ENCODE data around the gene ZNF18.

DNA sequence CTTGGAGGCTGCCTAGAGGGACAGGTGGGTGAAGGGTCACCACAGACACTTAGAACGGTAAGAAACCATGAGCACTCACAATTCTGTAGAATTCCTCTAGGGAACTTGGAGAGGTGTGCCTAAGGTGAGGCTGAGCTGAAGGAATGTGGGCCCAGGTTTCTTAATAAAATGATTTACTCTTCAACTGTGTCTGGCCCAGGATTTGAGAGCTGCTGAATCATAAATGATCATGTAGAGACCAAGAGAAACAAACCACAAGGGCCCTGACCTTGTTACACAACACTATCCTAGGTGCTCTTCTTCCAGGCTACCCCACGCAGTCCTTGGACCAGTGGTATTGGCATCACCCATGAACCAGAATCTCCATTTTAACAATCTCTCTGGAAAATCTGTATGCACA lies 27.7 kb downstream of the ZNF18 start:
- no peak for TF ChIP-seq CTCF (IDR thresholded peaks at IDR 0.05; ENCODE audit: extremely low read depth in 1 of 2, insufficient read depth in 1 of 2, low read depth in 1 of 2, low read length in 2 of 2)
- no peak for TF ChIP-seq POLR2AphosphoS5 (IDR thresholded peaks at IDR 0.05; ENCODE audit: insufficient read depth, low read depth, low read length)
- TF ChIP-seq GATA2 (IDR thresholded peaks at IDR 0.05; ENCODE audit: insufficient read depth, insufficient read length, low read depth, low read length), result no peak
